Measurements from ENCODE around the gene PRKD1. TPM values are rescaled to one million over a fixed set of nuclear protein-coding genes. Genes with fewer than 3 reads are reported as not detected.

PRKD1 gene
- total RNA-seq, 1 experiment from 2014 or later, result 0.36 TPM

GRCh38 chr14:29745863-29746262, 181.8 kb downstream of the PRKD1 start:
- Mint-ChIP-seq H3K4me3 (ENCODE audit: unreplicated experiment) (no peak overlapping the region), H3K9me3 (ENCODE audit: unreplicated experiment) (no peaks in the 10 kb centered on the region), H3K36me3 (ENCODE audit: insufficient read depth, unreplicated experiment) (no peaks in the 10 kb centered on the region), H3K4me1 (ENCODE audit: low read depth, unreplicated experiment) (no peaks in the 10 kb centered on the region), H3K27ac (ENCODE audit: unreplicated experiment) (no peak overlapping the region), H3K27me3 (ENCODE audit: insufficient read depth, unreplicated experiment) (peaks cover 9% of the 10 kb centered on the region)
- no peaks in the 10 kb centered on the region for H3K9me3 ChIP-seq
- H3K4me1 ChIP-seq, result no peaks in the 10 kb centered on the region
- no peak overlapping the region for H3K4me3 ChIP-seq (ENCODE audit: low read depth, low read length)
- intact Hi-C loops (cut with micrococcal nuclease; ENCODE audit: unreplicated experiment), result no loop called here
- ChIA-PET POLR2A (no interaction called here), CTCF (no interaction called here)
- no peak for DNase-seq
- TF ChIP-seq CTCF (IDR thresholded peaks at IDR 0.05; ENCODE audit: insufficient read depth in 1 of 2, low read depth in 1 of 2, low read length in 1 of 2, severe bottlenecking in 1 of 2, unreplicated experiment in 1 of 2), result no peak
- no TSS peak for BruUV-seq (replicated peaks)
- H3K36me3 ChIP-seq (ENCODE audit: control insufficient read depth, insufficient read depth, low read length), result no peaks in the 10 kb centered on the region
- no peaks in the 10 kb centered on the region for H3K27me3 ChIP-seq (replicated peaks; ENCODE audit: control insufficient read depth, insufficient read depth, low read length)

GRCh38 chr14:29743531-29743930, 184.1 kb downstream of the PRKD1 start:
- Mint-ChIP-seq H3K4me1 (ENCODE audit: low read depth, unreplicated experiment) (no peaks in the 10 kb centered on the region), H3K9me3 (ENCODE audit: unreplicated experiment) (no peaks in the 10 kb centered on the region), H3K36me3 (ENCODE audit: insufficient read depth, unreplicated experiment) (no peaks in the 10 kb centered on the region), H3K4me3 (ENCODE audit: unreplicated experiment) (no peak overlapping the region), H3K27me3 (ENCODE audit: insufficient read depth, unreplicated experiment) (peaks cover 9% of the 10 kb centered on the region), H3K27ac (ENCODE audit: unreplicated experiment) (no peak overlapping the region)
- no peak for TF ChIP-seq CTCF (IDR thresholded peaks at IDR 0.05; ENCODE audit: insufficient read depth in 1 of 2, low read depth in 1 of 2, low read length in 1 of 2, severe bottlenecking in 1 of 2, unreplicated experiment in 1 of 2)
- no peak for DNase-seq
- ChIA-PET POLR2A (no interaction called here), CTCF (no interaction called here)
- Histone ChIP-seq H3K4me3 (ENCODE audit: low read depth, low read length) (no peak overlapping the region), H3K27me3 (replicated peaks; ENCODE audit: control insufficient read depth, insufficient read depth, low read length) (no peaks in the 10 kb centered on the region), H3K4me1 (no peaks in the 10 kb centered on the region), H3K9me3 (no peaks in the 10 kb centered on the region), H3K36me3 (ENCODE audit: control insufficient read depth, insufficient read depth, low read length) (no peaks in the 10 kb centered on the region)
- no TSS peak for BruUV-seq (replicated peaks)
- intact Hi-C loops (cut with micrococcal nuclease; ENCODE audit: unreplicated experiment), result no loop called here

GRCh38 chr14:29741909-29742401, 185.7 kb downstream of the PRKD1 start:
- Histone ChIP-seq H3K36me3 (ENCODE audit: control insufficient read depth, insufficient read depth, low read length) (no peaks in the 10 kb centered on the region), H3K9me3 (no peaks in the 10 kb centered on the region), H3K4me1 (no peaks in the 10 kb centered on the region), H3K4me3 (ENCODE audit: low read depth, low read length) (no peak overlapping the region), H3K27me3 (replicated peaks; ENCODE audit: control insufficient read depth, insufficient read depth, low read length) (no peaks in the 10 kb centered on the region)
- H3K4me3 Mint-ChIP-seq (ENCODE audit: unreplicated experiment), result no peak overlapping the region
- ChIA-PET POLR2A (no interaction called here), CTCF (no interaction called here)
- H3K9me3 Mint-ChIP-seq (ENCODE audit: unreplicated experiment), result no peaks in the 10 kb centered on the region
- H3K4me1 Mint-ChIP-seq (ENCODE audit: low read depth, unreplicated experiment), result no peaks in the 10 kb centered on the region
- H3K36me3 Mint-ChIP-seq (ENCODE audit: insufficient read depth, unreplicated experiment), result no peaks in the 10 kb centered on the region
- no TSS peak for BruUV-seq (replicated peaks)
- intact Hi-C loops (cut with micrococcal nuclease; ENCODE audit: unreplicated experiment), result no loop called here
- H3K27me3 Mint-ChIP-seq (ENCODE audit: insufficient read depth, unreplicated experiment), result peaks cover 9% of the 10 kb centered on the region
- TF ChIP-seq CTCF (IDR thresholded peaks at IDR 0.05; ENCODE audit: insufficient read depth in 1 of 2, low read depth in 1 of 2, low read length in 1 of 2, severe bottlenecking in 1 of 2, unreplicated experiment in 1 of 2), result no peak
- DNase-seq, result no peak
- H3K27ac Mint-ChIP-seq (ENCODE audit: unreplicated experiment), result no peak overlapping the region
